CD4-positive, alpha-beta T cell treated with Interleukin-10 for 1 hour (primary cell): Measurements from ENCODE around the gene BBC3.
"Not testable (repeated sequence)": the region's sequence is repeated elsewhere in the genome, so short reads cannot be mapped to it uniquely, and the experiment has no call there.

Experiments used
- DNase-seq: peaks from one replicate; pipeline ENCODE4 v3.0.0-alpha.2; 2020

The BBC3 gene

GRCh38 chr19:47257411-47258169, 26.6 kb upstream of the BBC3 start:
- DNase-seq = no peak

- peak; percentile 99 for DNase-seq
These were observed 25.9 kb upstream of the BBC3 start for GRCh38 chr19:47256693-47257410.

- DNase-seq = peak; percentile 95
These were observed 25.1 kb upstream of the BBC3 start, which contains the start of gene CCDC9 for GRCh38 chr19:47255879-47256692. Gene CCDC9 (plus strand): TSS chr19:47256525. CDS start chr19:47258401, 1,876 bp downstream.

GRCh38 chr19:47253970-47254369, 23.0 kb upstream of the BBC3 start:
- no peak for DNase-seq

GRCh38 chr19:47253467-47253881, 22.5 kb upstream of the BBC3 start:
- DNase-seq = no peak

- DNase-seq = not testable (repeated sequence)
These were observed 22.0 kb upstream of the BBC3 start for GRCh38 chr19:47253016-47253415.

- peak; percentile 82 for DNase-seq
These were observed 16.4 kb upstream of the BBC3 start for GRCh38 chr19:47247308-47247990.

- DNase-seq = peak; percentile 94
These were observed 13.0 kb upstream of the BBC3 start for GRCh38 chr19:47243776-47244547.

GRCh38 chr19:47243364-47243775, 12.4 kb upstream of the BBC3 start:
- DNase-seq = no peak

- peak; percentile 32 for DNase-seq
These were observed 11.0 kb upstream of the BBC3 start for GRCh38 chr19:47241919-47242577.

- DNase-seq = peak; percentile 94
These were observed 10.3 kb upstream of the BBC3 start for GRCh38 chr19:47240996-47241918.

- no peak for DNase-seq
These were observed 9.6 kb upstream of the BBC3 start for GRCh38 chr19:47240556-47240955.

- DNase-seq = peak; percentile 89
These were observed 8.8 kb upstream of the BBC3 start for GRCh38 chr19:47239610-47240296.

- DNase-seq = peak; percentile 36
These were observed 8.2 kb upstream of the BBC3 start for GRCh38 chr19:47239152-47239551.

- no peak for DNase-seq
These were observed 5.2 kb upstream of the BBC3 start for GRCh38 chr19:47236072-47236675.

- no peak for DNase-seq
These were observed 1.6 kb upstream of the BBC3 start for GRCh38 chr19:47232422-47233211.

- peak; percentile 95 for DNase-seq
These were observed 436 bp upstream of the BBC3 start for GRCh38 chr19:47231215-47232054.
